Right forelimb (tissue), 1 donor: Measurements from ENCODE around the gene SLC7A6.

ENCODE experiments used
- DNase-seq: peaks from one replicate; pipeline ENCODE4 v3.0.0-alpha.2; 2018

The SLC7A6 gene

DNA sequence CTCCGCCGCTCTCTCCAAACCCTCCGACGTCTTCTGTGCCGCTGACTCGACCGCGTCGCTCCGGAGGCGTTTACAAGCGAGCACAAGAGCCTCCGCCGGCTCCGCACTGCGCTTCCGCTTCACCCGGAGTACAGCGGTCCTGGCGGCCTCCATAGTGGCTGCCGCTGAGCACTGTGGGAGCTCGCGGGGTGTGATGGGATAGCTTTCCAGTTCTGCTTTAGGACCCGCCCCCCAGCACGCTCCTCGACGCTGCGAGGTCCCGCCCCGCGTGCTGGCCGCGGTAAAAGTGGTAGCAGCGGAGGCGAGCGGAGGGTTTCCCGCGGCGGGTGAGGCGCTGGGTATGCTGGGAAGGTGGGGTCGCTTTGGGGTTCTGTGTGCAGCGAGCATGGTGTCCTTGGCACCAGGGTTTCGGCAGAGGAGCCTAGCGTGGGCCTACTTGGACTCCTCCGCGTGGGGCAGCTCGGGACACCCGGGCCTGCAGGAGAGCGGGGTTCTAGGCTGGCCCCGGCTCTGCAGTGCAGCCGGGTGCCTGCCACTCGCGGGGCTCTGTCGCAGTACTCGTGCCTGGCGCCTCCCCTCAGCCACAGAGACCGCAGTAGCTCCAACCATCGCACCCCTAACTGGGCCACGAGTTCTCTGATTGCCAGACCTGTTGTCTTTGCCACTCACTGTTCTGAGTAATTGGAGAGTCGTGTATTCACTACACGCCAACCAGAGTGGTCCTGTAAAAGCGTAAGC lies 46.6 kb downstream of the SLC7A6 start, which contains the start of the genes PRMT7 and SLC7A6OS:
TSS of gene PRMT7 (plus strand) at position 246 of the 738 bp plus-strand sequence. CDS start 4,961 bp downstream, outside the sequence.
TSS of gene SLC7A6OS (minus strand) at position 173 of the 738 bp plus-strand sequence. CDS start at position 153, 20 bp downstream.
- peak; percentile 94 for DNase-seq

DNA sequence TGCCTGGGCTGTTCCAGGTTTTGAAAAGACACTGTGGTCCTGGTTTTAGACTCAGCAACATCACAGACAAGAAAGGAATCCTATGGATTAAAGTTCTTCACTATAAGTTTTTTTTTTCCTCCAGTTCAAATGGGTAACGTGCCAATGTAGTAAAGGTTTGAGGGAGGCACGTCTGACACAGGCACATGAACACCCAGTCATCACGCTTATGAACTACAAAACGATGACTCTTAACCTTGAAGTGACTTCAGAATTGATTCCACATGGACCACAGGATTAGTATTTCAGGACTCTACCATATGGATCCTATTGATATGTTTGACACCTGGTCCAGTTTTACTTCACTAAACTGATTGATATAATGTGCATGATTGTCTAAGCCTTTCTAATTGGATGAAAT lies 48.8 kb downstream of the SLC7A6 start:
- no peak for DNase-seq

DNA sequence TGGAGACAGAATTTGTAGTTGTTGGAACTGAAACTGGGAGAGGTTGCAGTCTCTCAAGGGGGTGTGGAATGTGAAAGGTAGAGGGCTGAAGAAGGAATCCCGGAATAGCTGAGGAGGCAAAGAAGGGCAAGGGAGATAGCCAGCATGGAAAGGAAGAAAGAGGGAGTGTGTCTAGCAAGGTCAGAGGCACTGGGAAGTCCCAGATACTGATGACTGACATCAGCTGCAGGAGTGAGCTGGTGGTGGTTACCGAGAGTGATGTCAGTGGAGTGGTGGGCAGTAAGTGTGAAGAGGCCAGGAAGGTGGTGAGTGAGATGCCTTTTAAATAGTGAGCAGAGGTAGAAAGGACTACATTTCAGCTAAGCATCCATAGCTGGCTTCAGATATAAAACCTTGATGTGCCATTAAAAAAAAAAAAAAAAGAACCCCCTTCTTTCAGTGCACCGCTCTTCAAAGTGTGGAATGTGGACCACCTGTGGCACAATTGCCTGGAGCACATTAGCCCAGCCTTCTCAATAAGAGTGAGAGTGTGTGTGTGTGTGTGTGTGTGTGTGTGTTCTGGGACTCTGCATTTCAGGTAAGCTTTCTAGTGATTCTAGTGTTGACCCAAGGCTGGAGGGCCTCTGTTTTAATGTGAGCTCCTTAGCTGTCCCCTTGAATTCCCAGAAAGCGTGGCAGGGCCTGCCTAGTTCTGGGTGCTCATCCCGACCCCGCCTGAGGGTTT lies 55.0 kb downstream of the SLC7A6 start:
- no peak for DNase-seq

GRCh38 chr16:68324336-68324735 lies 60.0 kb downstream of the SLC7A6 start:
- no peak for DNase-seq

DNA sequence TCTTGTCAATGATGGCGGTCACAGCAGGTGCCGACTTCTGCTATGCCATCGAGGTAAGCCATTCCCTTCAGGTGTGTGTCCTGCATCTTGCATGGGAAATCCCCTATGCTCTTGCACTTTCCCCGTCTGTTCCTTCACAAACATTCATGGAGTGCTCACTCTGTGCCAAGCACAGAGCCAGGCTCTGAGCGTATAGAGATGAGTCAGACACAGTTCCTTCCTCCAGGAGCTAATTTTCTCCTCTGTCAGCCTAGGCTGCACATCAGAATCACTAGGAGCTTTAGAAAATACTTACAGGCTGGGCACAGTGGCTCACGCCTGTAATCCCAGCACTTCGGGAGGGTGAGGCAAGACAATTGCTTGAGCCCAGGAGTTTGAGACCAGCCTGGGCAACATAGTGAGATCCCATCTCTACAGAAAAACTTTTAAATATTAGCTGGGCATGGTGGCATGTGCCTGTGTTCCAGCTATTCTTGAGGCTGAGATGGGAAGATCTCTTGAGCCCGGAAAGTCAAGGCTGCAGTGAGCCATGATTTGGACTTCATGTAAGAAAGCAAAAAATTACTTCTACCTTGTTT lies 60.5 kb downstream of the SLC7A6 start:
- no peak for DNase-seq

DNA sequence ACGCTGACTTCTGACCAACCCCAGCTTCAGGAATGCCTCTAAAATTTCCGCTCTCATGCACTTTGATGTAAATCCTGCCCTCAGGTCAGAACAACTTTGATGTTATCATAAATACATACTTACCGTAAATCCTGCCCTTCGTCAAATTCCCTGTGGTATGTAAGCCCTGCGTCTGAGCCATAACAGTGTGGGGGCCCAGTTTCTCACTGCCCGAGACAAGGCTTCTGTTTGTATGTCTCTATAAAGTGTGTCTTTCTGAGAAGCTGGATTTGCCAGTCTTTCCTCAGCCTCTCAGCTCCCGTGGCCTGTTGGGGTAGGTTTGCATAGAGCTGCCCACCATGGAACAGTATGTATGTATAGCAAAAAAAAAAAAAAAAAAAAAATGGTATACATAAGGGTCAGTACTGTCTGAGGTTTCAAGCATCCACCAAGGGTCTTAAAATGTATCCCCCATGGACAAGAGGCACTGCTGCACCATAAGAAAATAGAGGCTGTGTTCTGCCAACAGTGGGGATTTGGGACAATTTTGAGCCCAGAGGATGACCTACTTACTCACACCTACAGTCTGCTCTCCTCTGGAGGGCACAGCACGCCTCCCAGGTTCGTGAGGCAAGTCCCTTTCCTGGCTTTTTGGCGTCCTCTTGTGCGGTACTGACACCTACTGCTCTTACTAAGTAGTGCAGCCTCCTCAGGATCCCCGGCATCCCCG lies 64.0 kb downstream of the SLC7A6 start:
- DNase-seq, result peak; percentile 78

DNA sequence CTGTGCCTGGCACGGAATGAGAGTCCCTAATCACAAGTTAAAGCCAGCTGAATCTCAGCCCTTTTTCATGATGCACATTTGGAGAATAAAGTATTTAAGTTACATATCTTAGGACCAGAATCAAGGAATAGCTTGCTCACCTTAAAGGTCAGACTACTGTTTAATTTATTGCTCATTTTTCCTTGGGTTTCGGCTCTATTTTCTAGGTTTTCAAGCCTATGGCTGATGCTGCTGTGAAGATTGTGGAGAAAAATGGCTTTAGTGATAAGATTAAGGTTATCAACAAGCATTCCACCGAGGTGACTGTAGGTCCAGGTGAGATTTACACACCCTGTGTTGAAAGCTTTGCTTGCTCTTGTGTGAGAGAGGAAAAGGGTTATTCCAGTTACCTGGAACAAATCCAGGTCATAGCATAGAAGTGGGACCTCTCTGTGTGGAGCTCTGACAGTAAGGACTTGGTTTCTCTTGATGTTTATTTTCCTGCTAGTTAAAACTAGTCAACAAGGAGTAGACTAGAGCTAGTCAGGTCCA lies 64.6 kb downstream of the SLC7A6 start:
- no peak for DNase-seq

GRCh38 chr16:68331879-68332410 lies 67.6 kb downstream of the SLC7A6 start:
- DNase-seq, result no peak

- no peak for DNase-seq
These were observed 68.2 kb downstream of the SLC7A6 start for GRCh38 chr16:68332411-68333121.

DNA sequence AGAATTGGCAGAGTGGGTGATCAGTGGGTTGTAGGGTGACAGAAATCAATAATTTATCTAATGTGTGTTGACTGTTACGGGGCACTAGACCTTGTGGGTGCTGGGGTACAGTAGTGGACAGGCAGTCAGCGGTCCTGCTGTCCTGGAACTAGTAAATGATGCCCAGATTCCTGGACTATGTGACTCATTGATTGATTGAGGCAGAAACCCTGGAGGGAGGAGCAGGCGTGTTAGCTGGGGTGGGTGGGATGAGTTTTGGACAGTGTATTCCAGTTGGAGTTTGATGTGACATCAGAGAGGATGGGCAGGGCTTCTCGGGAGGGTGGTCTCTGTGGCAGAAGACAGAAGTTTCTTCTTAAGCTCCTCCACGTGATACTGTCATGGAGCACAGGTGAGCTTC lies 70.8 kb downstream of the SLC7A6 start:
- DNase-seq, result no peak

- DNase-seq, result no peak
These were observed 74.2 kb downstream of the SLC7A6 start for GRCh38 chr16:68338326-68339119.

- no peak for DNase-seq
These were observed 74.9 kb downstream of the SLC7A6 start for GRCh38 chr16:68339214-68339613.

- no peak for DNase-seq
These were observed 78.3 kb downstream of the SLC7A6 start for GRCh38 chr16:68342620-68343019.

- no peak for DNase-seq
These were observed 78.8 kb downstream of the SLC7A6 start for GRCh38 chr16:68343137-68343536.

- no peak for DNase-seq
These were observed 79.9 kb downstream of the SLC7A6 start for GRCh38 chr16:68344252-68344651.

GRCh38 chr16:68345351-68345810 lies 81.1 kb downstream of the SLC7A6 start:
- no peak for DNase-seq

DNA sequence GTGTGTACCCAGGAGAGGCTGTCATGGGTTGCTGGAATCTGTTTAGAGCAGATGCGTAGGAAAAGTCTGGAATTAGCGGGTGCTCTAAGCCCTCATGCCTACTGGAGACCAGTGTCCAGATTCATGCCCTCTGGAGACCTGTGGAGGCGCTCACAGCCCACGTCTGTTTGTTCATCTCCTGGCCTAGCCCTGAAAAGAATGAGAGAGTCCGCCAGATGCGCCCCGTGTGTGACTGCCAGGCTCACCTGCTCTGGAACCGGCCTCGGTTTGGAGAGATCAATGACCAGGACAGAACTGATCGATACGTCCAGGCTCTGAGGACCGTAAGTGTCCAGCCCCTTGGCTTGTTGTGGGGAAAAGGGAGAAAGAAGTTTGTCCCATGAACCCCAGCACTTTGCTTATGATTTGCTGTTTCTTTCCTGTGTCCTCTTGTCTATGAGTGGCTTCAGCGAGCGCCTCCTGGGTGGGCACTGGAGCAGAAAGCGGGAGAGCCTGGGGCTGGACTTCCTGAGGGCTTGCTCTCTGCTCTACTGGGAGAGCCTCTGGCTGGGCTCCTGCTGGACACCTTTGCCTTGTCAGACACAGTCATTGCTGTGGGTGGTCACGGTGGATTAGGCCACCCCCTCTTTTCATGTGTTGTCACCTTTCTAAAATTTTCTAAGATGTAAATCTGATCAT lies 81.8 kb downstream of the SLC7A6 start:
- no peak for DNase-seq

DNA sequence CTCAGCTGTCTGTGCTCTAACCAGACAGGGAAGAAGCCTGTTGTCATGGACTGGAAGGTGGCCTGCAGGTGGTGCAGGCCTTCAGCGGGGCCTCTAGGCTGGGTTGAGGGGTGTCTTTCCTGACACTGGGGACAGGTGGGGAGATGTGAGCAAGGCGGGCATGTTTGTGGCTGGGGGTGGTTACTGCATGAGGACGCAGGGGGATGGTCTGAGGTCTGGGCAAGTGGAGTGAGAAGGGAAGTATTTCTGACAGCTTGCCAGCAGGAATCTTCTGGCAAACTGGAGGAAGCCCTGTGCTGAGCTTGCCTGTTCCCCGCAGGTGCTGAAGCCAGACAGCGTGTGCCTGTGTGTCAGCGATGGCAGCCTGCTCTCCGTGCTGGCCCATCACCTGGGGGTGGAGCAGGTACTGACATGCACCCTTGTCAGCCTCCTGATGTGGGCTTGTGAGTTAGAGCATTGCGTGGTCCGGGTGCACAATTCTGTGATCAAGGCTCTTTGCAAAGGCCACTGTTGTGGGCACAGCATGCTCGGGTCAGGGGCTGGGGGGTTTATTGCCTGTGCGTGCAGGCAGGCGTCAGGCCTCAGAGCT lies 82.7 kb downstream of the SLC7A6 start:
- DNase-seq, result no peak

- no peak for DNase-seq
These were observed 83.3 kb downstream of the SLC7A6 start for GRCh38 chr16:68347605-68348004.
